GM12801 (cell line): ENCODE data around the gene PRPF40A.

Experiments
- CTCF ChIP-seq: IDR thresholded peaks from one replicate; pipeline ENCODE4 v1.5.1; 2011; ENCODE audit warnings: control low read depth; ENCODE audit not compliant: insufficient read length; ENCODE audit errors: extremely low read depth

PRPF40A gene

GRCh38 chr2:152602750-152603149, 114.5 kb downstream of the PRPF40A start:
- no peak for TF ChIP-seq CTCF
